ENCODE results near the gene HEXIM1.

The HEXIM1 gene

DNA sequence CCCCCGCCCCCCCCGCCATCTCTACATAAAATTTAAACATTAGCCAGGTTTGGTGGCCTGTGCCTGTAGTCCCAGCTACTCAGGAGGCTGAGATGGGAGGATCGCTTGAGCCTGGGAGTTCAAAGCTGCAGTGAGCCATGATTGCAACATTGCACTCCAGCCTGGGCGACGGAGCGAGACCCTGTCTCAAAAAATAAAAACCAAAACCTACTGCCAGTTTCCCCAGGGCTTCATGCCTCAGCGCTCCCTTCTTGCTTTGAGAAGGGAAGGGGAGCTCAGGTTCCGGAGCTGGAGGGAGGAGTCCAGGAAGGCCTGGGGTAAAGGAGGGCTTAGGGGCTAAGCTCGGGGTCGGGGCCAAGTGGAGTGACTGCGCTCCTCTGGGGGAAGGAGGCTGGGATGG lies 36.4 kb upstream of the HEXIM1 start:
- H3K9ac ChIP-seq, result no peak overlapping the region
- H3K27ac ChIP-seq, result no peak overlapping the region
- TF ChIP-seq, protein P1, sequence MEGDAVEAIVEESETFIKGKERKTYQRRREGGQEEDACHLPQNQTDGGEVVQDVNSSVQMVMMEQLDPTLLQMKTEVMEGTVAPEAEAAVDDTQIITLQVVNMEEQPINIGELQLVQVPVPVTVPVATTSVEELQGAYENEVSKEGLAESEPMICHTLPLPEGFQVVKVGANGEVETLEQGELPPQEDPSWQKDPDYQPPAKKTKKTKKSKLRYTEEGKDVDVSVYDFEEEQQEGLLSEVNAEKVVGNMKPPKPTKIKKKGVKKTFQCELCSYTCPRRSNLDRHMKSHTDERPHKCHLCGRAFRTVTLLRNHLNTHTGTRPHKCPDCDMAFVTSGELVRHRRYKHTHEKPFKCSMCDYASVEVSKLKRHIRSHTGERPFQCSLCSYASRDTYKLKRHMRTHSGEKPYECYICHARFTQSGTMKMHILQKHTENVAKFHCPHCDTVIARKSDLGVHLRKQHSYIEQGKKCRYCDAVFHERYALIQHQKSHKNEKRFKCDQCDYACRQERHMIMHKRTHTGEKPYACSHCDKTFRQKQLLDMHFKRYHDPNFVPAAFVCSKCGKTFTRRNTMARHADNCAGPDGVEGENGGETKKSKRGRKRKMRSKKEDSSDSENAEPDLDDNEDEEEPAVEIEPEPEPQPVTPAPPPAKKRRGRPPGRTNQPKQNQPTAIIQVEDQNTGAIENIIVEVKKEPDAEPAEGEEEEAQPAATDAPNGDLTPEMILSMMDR (conservative IDR thresholded peaks at IDR 0.05; ENCODE audit: low read depth, low read length), result no peak

GRCh38 chr17:45112559-45113423 lies 35.5 kb upstream of the HEXIM1 start:
- no peak overlapping the region for H3K4me3 ChIP-seq (IDR thresholded peaks at IDR 0.05; ENCODE audit: insufficient read depth, low read depth, low read length)
- H3K4me1 ChIP-seq (ENCODE audit: low read depth, poor library complexity, severe bottlenecking), result no peaks in the 10 kb centered on the region
- TF ChIP-seq, protein P1 (conservative IDR thresholded peaks at IDR 0.05; ENCODE audit: low read depth, low read length), result no peak
- no peaks in the 10 kb centered on the region for H4K20me1 ChIP-seq (ENCODE audit: insufficient read depth)
- no peaks in the 10 kb centered on the region for H3K36me3 ChIP-seq (ENCODE audit: insufficient read depth)
- H2AFZ ChIP-seq (ENCODE audit: low read depth), result no peak overlapping the region
- H3K4me2 ChIP-seq, result no peak overlapping the region
- no peak overlapping the region for H3K27ac ChIP-seq
- H3K79me2 ChIP-seq (ENCODE audit: insufficient read depth, low read depth), result no peaks in the 10 kb centered on the region
- H3K27me3 ChIP-seq (ENCODE audit: insufficient read depth, low read depth), result no peaks in the 10 kb centered on the region
- H3K9ac ChIP-seq, result no peak overlapping the region

More for the DNA sequence above, 36.4 kb upstream of the HEXIM1 start:
- no peak overlapping the region for H3K4me2 ChIP-seq
- no peaks in the 10 kb centered on the region for H3K4me1 ChIP-seq (ENCODE audit: low read depth, poor library complexity, severe bottlenecking)
- H3K36me3 ChIP-seq (ENCODE audit: insufficient read depth), result no peaks in the 10 kb centered on the region
- H3K27me3 ChIP-seq (ENCODE audit: insufficient read depth, low read depth), result no peaks in the 10 kb centered on the region
- no peaks in the 10 kb centered on the region for H3K79me2 ChIP-seq (ENCODE audit: insufficient read depth, low read depth)
- no peak overlapping the region for H2AFZ ChIP-seq (ENCODE audit: low read depth)
- no peak overlapping the region for H3K4me3 ChIP-seq (IDR thresholded peaks at IDR 0.05; ENCODE audit: insufficient read depth, low read depth, low read length)
- no peaks in the 10 kb centered on the region for H4K20me1 ChIP-seq (ENCODE audit: insufficient read depth)

DNA sequence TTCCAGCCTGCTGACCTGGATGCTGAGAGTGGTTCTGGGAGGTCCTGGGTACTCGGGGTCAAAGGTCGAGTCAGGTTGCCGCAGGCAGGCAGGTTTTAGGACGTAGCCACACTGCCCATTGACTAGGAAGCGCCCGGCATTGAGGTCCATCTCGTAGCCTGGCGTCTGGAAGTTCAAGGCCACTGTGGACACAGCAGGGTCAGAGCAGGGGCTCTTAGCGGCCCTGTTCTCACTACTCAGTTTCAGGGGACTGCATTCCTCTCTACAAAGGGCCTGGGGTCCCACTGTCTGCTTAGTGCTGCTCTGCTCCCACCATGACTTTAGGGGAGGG lies 34.9 kb upstream of the HEXIM1 start:
- Histone ChIP-seq H2AFZ (ENCODE audit: low read depth) (no peak overlapping the region), H3K4me3 (IDR thresholded peaks at IDR 0.05; ENCODE audit: insufficient read depth, low read depth, low read length) (no peak overlapping the region), H3K4me2 (no peak overlapping the region), H3K4me1 (ENCODE audit: low read depth, poor library complexity, severe bottlenecking) (no peaks in the 10 kb centered on the region), H4K20me1 (ENCODE audit: insufficient read depth) (no peaks in the 10 kb centered on the region), H3K27me3 (ENCODE audit: insufficient read depth, low read depth) (no peaks in the 10 kb centered on the region), H3K27ac (no peak overlapping the region), H3K9ac (no peak overlapping the region), H3K36me3 (ENCODE audit: insufficient read depth) (no peaks in the 10 kb centered on the region), H3K79me2 (ENCODE audit: insufficient read depth, low read depth) (no peaks in the 10 kb centered on the region)
- TF ChIP-seq, protein P1 (conservative IDR thresholded peaks at IDR 0.05; ENCODE audit: low read depth, low read length), result no peak

DNA sequence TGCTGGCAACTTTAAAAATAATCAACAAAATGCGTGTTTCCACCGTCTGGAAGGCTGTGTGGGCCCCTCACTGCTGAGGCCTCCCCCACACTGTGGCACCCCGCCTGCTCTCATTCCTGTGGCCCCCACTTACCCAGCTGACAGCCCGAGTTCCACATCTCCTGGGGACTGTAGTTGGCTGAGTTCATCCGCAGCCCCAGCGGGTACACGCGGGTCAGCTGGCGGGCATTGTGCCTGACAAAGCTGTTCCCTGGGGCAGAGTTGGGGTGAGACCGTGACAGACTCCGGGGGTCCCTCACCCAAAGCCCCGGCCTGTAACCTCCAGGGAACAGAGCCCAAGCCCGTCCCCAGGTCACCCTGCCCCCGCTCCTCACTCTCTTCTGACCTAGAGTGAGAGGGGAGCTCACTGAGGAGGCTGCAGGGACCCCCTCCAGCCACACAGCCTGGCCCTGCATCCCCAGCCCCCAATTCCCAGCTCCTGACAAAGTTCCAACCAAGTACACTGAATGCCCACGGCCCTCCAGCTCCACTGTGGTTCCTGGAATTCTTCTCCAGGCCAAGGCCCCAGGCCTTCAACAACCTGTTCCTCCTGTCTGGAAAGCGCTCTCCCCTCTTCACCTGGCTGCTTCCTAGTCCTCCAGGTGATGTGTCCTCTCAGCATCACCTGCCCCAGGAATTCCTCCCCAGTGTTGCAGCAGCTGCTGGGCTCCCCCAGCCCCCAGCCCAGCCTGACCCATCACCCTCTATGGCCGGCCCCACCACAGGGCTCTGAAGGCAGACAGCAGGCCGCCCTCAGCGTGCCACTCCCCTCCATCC lies 34.0 kb upstream of the HEXIM1 start:
- no peak overlapping the region for H3K4me2 ChIP-seq
- no peaks in the 10 kb centered on the region for H3K27me3 ChIP-seq (ENCODE audit: insufficient read depth, low read depth)
- H3K4me3 ChIP-seq (IDR thresholded peaks at IDR 0.05; ENCODE audit: insufficient read depth, low read depth, low read length), result no peak overlapping the region
- no peak overlapping the region for H2AFZ ChIP-seq (ENCODE audit: low read depth)
- TF ChIP-seq, protein P1 (conservative IDR thresholded peaks at IDR 0.05; ENCODE audit: low read depth, low read length), result no peak
- no peak overlapping the region for H3K27ac ChIP-seq
- H3K9ac ChIP-seq, result no peak overlapping the region
- no peaks in the 10 kb centered on the region for H3K36me3 ChIP-seq (ENCODE audit: insufficient read depth)
- H3K79me2 ChIP-seq (ENCODE audit: insufficient read depth, low read depth), result no peaks in the 10 kb centered on the region
- H3K4me1 ChIP-seq (ENCODE audit: low read depth, poor library complexity, severe bottlenecking), result no peaks in the 10 kb centered on the region
- no peaks in the 10 kb centered on the region for H4K20me1 ChIP-seq (ENCODE audit: insufficient read depth)
